H9 (cell line): ENCODE measurements around the gene SURF1. TPM values are rescaled to one million over a fixed set of nuclear protein-coding genes. Genes with fewer than 3 reads are reported as not detected.

ENCODE experiments used
- DNase-seq: peaks from one replicate; pipeline ENCODE4 v3.0.0-alpha.2; 2017
- H2AFZ ChIP-seq: one replicate; pipeline ENCODE4 v1.6.1; 2013; ENCODE audit warnings: mild to moderate bottlenecking, low read length, control low read depth, moderate library complexity
- H2AK5ac ChIP-seq: 2 replicates; pipeline ENCODE4 v1.6.1; 2013; ENCODE audit warnings: low read length, control low read depth, mixed read lengths; ENCODE audit not compliant: insufficient read length
- H2BK120ac ChIP-seq: one replicate; pipeline ENCODE4 v1.6.1; 2013; ENCODE audit warnings: low read depth, mild to moderate bottlenecking, low read length, control low read depth, inconsistent platforms; ENCODE audit not compliant: poor library complexity, severe bottlenecking
- H2BK12ac ChIP-seq: 2 replicates; pipeline ENCODE4 v1.6.1; 2013; ENCODE audit warnings: low read length, control low read depth, mixed read lengths, low read depth; ENCODE audit not compliant: insufficient read length
- H2BK15ac ChIP-seq: 2 replicates; pipeline ENCODE4 v1.6.1; 2013; ENCODE audit warnings: low read depth, low read length, control low read depth
- H2BK20ac ChIP-seq: one replicate; pipeline ENCODE4 v1.6.1; 2013; ENCODE audit warnings: low read depth, mild to moderate bottlenecking, low read length, control low read depth, inconsistent platforms; ENCODE audit not compliant: poor library complexity, severe bottlenecking
- H2BK5ac ChIP-seq: 2 replicates; pipeline ENCODE4 v1.6.1; 2013; ENCODE audit warnings: low read length, control low read depth, mixed read lengths; ENCODE audit not compliant: insufficient read length
- H3K14ac ChIP-seq: 2 replicates; pipeline ENCODE4 v1.6.1; 2013; ENCODE audit warnings: low read length, control low read depth; ENCODE audit not compliant: insufficient read depth
- H3K18ac ChIP-seq: 2 replicates; pipeline ENCODE4 v1.6.1; 2013; ENCODE audit warnings: low read depth, mild to moderate bottlenecking, mixed read lengths, low read length, control low read depth; ENCODE audit not compliant: insufficient read length
- H3K23ac ChIP-seq: 2 replicates; pipeline ENCODE4 v1.6.1; 2013; ENCODE audit warnings: low read length, control low read depth, mixed read lengths, low read depth; ENCODE audit not compliant: insufficient read length
- H3K23me2 ChIP-seq: 2 replicates; pipeline ENCODE4 v1.6.1; 2013; ENCODE audit warnings: low read depth, mild to moderate bottlenecking, mixed read lengths, low read length, control low read depth; ENCODE audit not compliant: insufficient read length, poor library complexity, severe bottlenecking
- H3K27ac ChIP-seq: 2 replicates; pipeline ENCODE4 v1.5.1; 2013; ENCODE audit warnings: low read length, control low read depth, mixed read lengths, low read depth; ENCODE audit not compliant: insufficient read length
- H3K27me3 ChIP-seq: 2 replicates; pipeline ENCODE4 v1.6.1; 2013; ENCODE audit warnings: low read length, control low read depth, inconsistent platforms; ENCODE audit not compliant: insufficient read depth
- H3K4ac ChIP-seq: 2 replicates; pipeline ENCODE4 v1.6.1; 2013; ENCODE audit warnings: low read depth, mild to moderate bottlenecking, control low read depth, inconsistent platforms, low read length, moderate library complexity
- H3K4me1 ChIP-seq: 2 replicates; pipeline ENCODE4 v1.6.1; 2013; ENCODE audit warnings: low read length, control low read depth, inconsistent platforms; ENCODE audit not compliant: insufficient read depth
- H3K4me2 ChIP-seq: 2 replicates; pipeline ENCODE4 v1.6.1; 2013; ENCODE audit warnings: low read length, control low read depth, mixed read lengths; ENCODE audit not compliant: insufficient read length, insufficient read depth
- H3K56ac ChIP-seq: 2 replicates; pipeline ENCODE4 v1.6.1; 2013; ENCODE audit warnings: low read depth, mild to moderate bottlenecking, mixed read lengths, low read length, control low read depth; ENCODE audit not compliant: insufficient read length
- H3K79me1 ChIP-seq: 2 replicates; pipeline ENCODE4 v1.6.1; 2013; ENCODE audit warnings: low read depth, mild to moderate bottlenecking, moderate library complexity, low read length, control low read depth, inconsistent platforms; ENCODE audit not compliant: insufficient read depth, poor library complexity, severe bottlenecking
- H3K79me2 ChIP-seq: 2 replicates; pipeline ENCODE4 v1.6.1; 2013; ENCODE audit warnings: low read length, control low read depth, inconsistent platforms; ENCODE audit not compliant: insufficient read depth
- H3K9ac ChIP-seq: 2 replicates; pipeline ENCODE4 v1.6.1; 2013; ENCODE audit warnings: low read length, control low read depth, mixed read lengths; ENCODE audit not compliant: insufficient read length; ENCODE audit errors: extremely low read depth
- H3K9me3 ChIP-seq: one replicate; pipeline ENCODE4 v1.6.1; 2013; ENCODE audit warnings: low read depth, low read length, inconsistent platforms; ENCODE audit not compliant: control insufficient read depth
- H3T11ph ChIP-seq: one replicate; pipeline ENCODE4 v1.6.1; 2013; ENCODE audit warnings: mild to moderate bottlenecking, low read length, control low read depth, inconsistent platforms
- H4K20me1 ChIP-seq: one replicate; pipeline ENCODE4 v1.6.1; 2013; ENCODE audit not compliant: control insufficient read depth, insufficient read length, insufficient read depth
- H4K5ac ChIP-seq: 2 replicates; pipeline ENCODE4 v1.6.1; 2013; ENCODE audit warnings: low read depth, mild to moderate bottlenecking, mixed read lengths, low read length, control low read depth; ENCODE audit not compliant: insufficient read length
- H4K8ac ChIP-seq: replicated peaks from 2 replicates; pipeline ENCODE4 v1.6.1; 2013; ENCODE audit warnings: low read length, control low read depth, mixed read lengths, low read depth; ENCODE audit not compliant: insufficient read length
- H4K91ac ChIP-seq: 2 replicates; pipeline ENCODE4 v1.6.1; 2013; ENCODE audit warnings: low read depth, mild to moderate bottlenecking, moderate library complexity, mixed read lengths, low read length, control low read depth; ENCODE audit not compliant: insufficient read length
- H3K27ac Mint-ChIP-seq, 3 experiments: 2 replicates in 2 of 3; 3 replicates in 1 of 3; pipeline ENCODE4 v1.8.0; 2020 to 2021; ENCODE audit warnings: mixed read lengths in 3 of 3, mild to moderate bottlenecking in 1 of 3, moderate library complexity in 1 of 3
- H3K27me3 Mint-ChIP-seq: 2 replicates; pipeline ENCODE4 v1.8.0; 2021; ENCODE audit warnings: low read depth, mild to moderate bottlenecking, moderate library complexity, mixed read lengths
- H3K36me3 Mint-ChIP-seq, 3 experiments: 2 replicates in 2 of 3; 3 replicates in 1 of 3; pipeline ENCODE4 v1.8.0; 2020 to 2021; ENCODE audit warnings: low read depth in 3 of 3, mixed read lengths in 3 of 3; ENCODE audit not compliant: insufficient read depth in 1 of 3
- H3K4me1 Mint-ChIP-seq, 2 experiments: 2 replicates each; pipeline ENCODE4 v1.8.0; 2020; ENCODE audit warnings: mixed read lengths in 2 of 2
- H3K4me3 Mint-ChIP-seq, 2 experiments: 2 replicates in 1 of 2; 3 replicates in 1 of 2; pipeline ENCODE4 v1.8.0; 2020 to 2021; ENCODE audit warnings: mild to moderate bottlenecking in 2 of 2, mixed read lengths in 2 of 2, moderate library complexity in 1 of 2
- H3K9me3 Mint-ChIP-seq, 2 experiments: 2 replicates in 1 of 2; 3 replicates in 1 of 2; pipeline ENCODE4 v1.8.0; 2020; ENCODE audit warnings: mild to moderate bottlenecking in 2 of 2, mixed read lengths in 2 of 2, moderate library complexity in 1 of 2
- WGBS: extraction: QIAGEN DNeasy Blood & Tissue Kit; methylation state at CpG from one replicate; pipeline ENCODE4 v1.1.7; 2013; ENCODE audit warnings: missing lambda C conversion rate, low lambda C conversion rate, mixed read lengths; ENCODE audit not compliant: insufficient read length; ENCODE audit errors: extremely low coverage; 5-methylcytosine and 5-hydroxymethylcytosine counted together
- total RNA-seq: library from RNA; stranded (reverse); gene quantifications from 2 replicates; pipeline ENCODE4 v1.2.1, GENCODE V29; 2021
- TF ChIP-seq, protein P1 (sequence below): fragments of 200-600 bp; sonication (generic); conservative IDR thresholded peaks from 3 replicates; pipeline ENCODE4 v1.8.0; 2021; ENCODE audit warnings: antibody characterized with exemption, mild to moderate bottlenecking

Gene SURF1
- total RNA-seq, 1 experiment from 2014 or later = 43.3 TPM

- no peaks in the 10 kb centered on the region for H3K27me3 Mint-ChIP-seq
- Histone ChIP-seq H3K79me1 (no peaks in the 10 kb centered on the region), H4K5ac (no peak overlapping the region), H3K9me3 (no peaks in the 10 kb centered on the region), H3K14ac (no peak overlapping the region; the same call in 1 of the 2 replicates), H3T11ph (no peak overlapping the region), H3K4ac (no peak overlapping the region), H2BK120ac (no peak overlapping the region), H3K9ac (no peak overlapping the region), H3K23ac (no peak overlapping the region), H4K91ac (no peak overlapping the region), H3K4me1 (no peaks in the 10 kb centered on the region), H3K56ac (no peak overlapping the region), H2BK15ac (no peak overlapping the region), H3K4me2 (no peak overlapping the region), H3K23me2 (no peaks in the 10 kb centered on the region), H2BK20ac (no peak overlapping the region), H3K27ac (no peak overlapping the region), H2BK5ac (no peak overlapping the region), H3K79me2 (no peaks in the 10 kb centered on the region), H3K18ac (no peak overlapping the region), H4K8ac (no peak overlapping the region), H2BK12ac (no peak overlapping the region), H2AFZ (no peak overlapping the region), H4K20me1 (peaks cover 4% of the 10 kb centered on the region), H3K27me3 (no peaks in the 10 kb centered on the region), H2AK5ac (no peak overlapping the region)
- TF ChIP-seq, protein P1, sequence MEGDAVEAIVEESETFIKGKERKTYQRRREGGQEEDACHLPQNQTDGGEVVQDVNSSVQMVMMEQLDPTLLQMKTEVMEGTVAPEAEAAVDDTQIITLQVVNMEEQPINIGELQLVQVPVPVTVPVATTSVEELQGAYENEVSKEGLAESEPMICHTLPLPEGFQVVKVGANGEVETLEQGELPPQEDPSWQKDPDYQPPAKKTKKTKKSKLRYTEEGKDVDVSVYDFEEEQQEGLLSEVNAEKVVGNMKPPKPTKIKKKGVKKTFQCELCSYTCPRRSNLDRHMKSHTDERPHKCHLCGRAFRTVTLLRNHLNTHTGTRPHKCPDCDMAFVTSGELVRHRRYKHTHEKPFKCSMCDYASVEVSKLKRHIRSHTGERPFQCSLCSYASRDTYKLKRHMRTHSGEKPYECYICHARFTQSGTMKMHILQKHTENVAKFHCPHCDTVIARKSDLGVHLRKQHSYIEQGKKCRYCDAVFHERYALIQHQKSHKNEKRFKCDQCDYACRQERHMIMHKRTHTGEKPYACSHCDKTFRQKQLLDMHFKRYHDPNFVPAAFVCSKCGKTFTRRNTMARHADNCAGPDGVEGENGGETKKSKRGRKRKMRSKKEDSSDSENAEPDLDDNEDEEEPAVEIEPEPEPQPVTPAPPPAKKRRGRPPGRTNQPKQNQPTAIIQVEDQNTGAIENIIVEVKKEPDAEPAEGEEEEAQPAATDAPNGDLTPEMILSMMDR = peak; percentile 80
- peaks cover 0 to 2% of the 10 kb centered on the region in 2 experiments; a peak in 1 of 4 replicates for H3K4me1 Mint-ChIP-seq
- peak; percentile 81 for DNase-seq
- H3K9me3 Mint-ChIP-seq = no peaks in the 10 kb centered on the region
- no peak overlapping the region for H3K4me3 Mint-ChIP-seq
- H3K36me3 Mint-ChIP-seq = peaks cover 24 to 44% (median 38%) of the 10 kb centered on the region in 3 experiments; a peak in 6 of 7 replicates
- no peak overlapping the region; a peak in 1 of 7 replicates for H3K27ac Mint-ChIP-seq
- no CpG with 5 or more reads among the region's 16 CpGs for WGBS
Measured at GRCh38 chr9:133403766-133404453, 47.6 kb upstream of the SURF1 start.
